Activated naive CD8-positive, alpha-beta T cell (primary cell): ENCODE data around the gene FETUB.
"Not testable (repeated sequence)": the region's sequence is repeated elsewhere in the genome, so short reads cannot be mapped to it uniquely, and the experiment has no call there.

Experiments used
- H3K27ac Mint-ChIP-seq: one replicate; pipeline ENCODE4 v1.8.0; 2021; ENCODE audit warnings: mixed read lengths
- H3K27me3 Mint-ChIP-seq: one replicate; pipeline ENCODE4 v1.8.0; 2021; ENCODE audit warnings: mixed read lengths
- H3K36me3 Mint-ChIP-seq: one replicate; pipeline ENCODE4 v1.8.0; 2021; ENCODE audit warnings: mixed read lengths
- H3K4me1 Mint-ChIP-seq: one replicate; pipeline ENCODE4 v1.8.0; 2021; ENCODE audit warnings: low read depth, mixed read lengths
- H3K4me3 Mint-ChIP-seq: one replicate; pipeline ENCODE4 v1.8.0; 2021; ENCODE audit warnings: mild to moderate bottlenecking, mixed read lengths
- H3K9me3 Mint-ChIP-seq: one replicate; pipeline ENCODE4 v1.8.0; 2021; ENCODE audit warnings: low read depth, mixed read lengths

Gene FETUB

GRCh38 chr3:186694288-186695032, 54.3 kb downstream of the FETUB start:
- peaks cover 6% of the 10 kb centered on the region for H3K27me3 Mint-ChIP-seq
- no peaks in the 10 kb centered on the region for H3K36me3 Mint-ChIP-seq
- no peak overlapping the region for H3K27ac Mint-ChIP-seq
- H3K4me1 Mint-ChIP-seq = no peaks in the 10 kb centered on the region
- H3K4me3 Mint-ChIP-seq = no peak overlapping the region
- no peaks in the 10 kb centered on the region for H3K9me3 Mint-ChIP-seq

GRCh38 chr3:186696522-186696921, 56.3 kb downstream of the FETUB start:
- no peak overlapping the region for H3K27ac Mint-ChIP-seq
- H3K36me3 Mint-ChIP-seq = no peaks in the 10 kb centered on the region
- H3K9me3 Mint-ChIP-seq = no peaks in the 10 kb centered on the region
- no peak overlapping the region for H3K4me3 Mint-ChIP-seq
- peaks cover 4% of the 10 kb centered on the region for H3K27me3 Mint-ChIP-seq
- no peaks in the 10 kb centered on the region for H3K4me1 Mint-ChIP-seq

GRCh38 chr3:186697510-186697909, 57.3 kb downstream of the FETUB start:
- no peaks in the 10 kb centered on the region for H3K27me3 Mint-ChIP-seq
- H3K27ac Mint-ChIP-seq = no peak overlapping the region
- H3K9me3 Mint-ChIP-seq = no peaks in the 10 kb centered on the region
- no peaks in the 10 kb centered on the region for H3K36me3 Mint-ChIP-seq
- H3K4me1 Mint-ChIP-seq = no peaks in the 10 kb centered on the region
- no peak overlapping the region for H3K4me3 Mint-ChIP-seq

GRCh38 chr3:186700267-186700666, 60.1 kb downstream of the FETUB start:
- Mint-ChIP-seq H3K9me3 (no peaks in the 10 kb centered on the region), H3K27ac (no peak overlapping the region), H3K4me3 (no peak overlapping the region), H3K27me3 (peaks cover 5% of the 10 kb centered on the region), H3K36me3 (no peaks in the 10 kb centered on the region), H3K4me1 (no peaks in the 10 kb centered on the region)

- H3K4me3 Mint-ChIP-seq, H3K9me3 Mint-ChIP-seq, H3K36me3 Mint-ChIP-seq, H3K4me1 Mint-ChIP-seq, H3K27ac Mint-ChIP-seq, H3K27me3 Mint-ChIP-seq: not testable (repeated sequence)
Measured at GRCh38 chr3:186702451-186702850, 62.3 kb downstream of the FETUB start.
